GM12878 (cell line): ENCODE data around the gene GPC6. TPM values are rescaled to one million over a fixed set of nuclear protein-coding genes. Genes with fewer than 3 reads are reported as not detected.

Experiments
- ATAC-seq: fragments of 200-7000 bp; cut with Tn5 transposase; 3 replicates; pipeline ENCODE4 v1.9.1; 2020; ENCODE audit warnings: mild to moderate bottlenecking, moderate library complexity
- BruUV-seq: library from RNA; stranded (reverse); fragments of 400-500 nt; replicated peaks from 2 replicates; lab custom pipeline; 2021; lab: Mats Ljungman, UMichigan
- CTCF ChIA-PET: fragments of 300-600 bp; sonication (Branson Sonifier 250); formaldehyde crosslinking; extraction: SDS; loops from one replicate; lab custom pipeline; 2021; ENCODE audit warnings: inconsistent platforms; lab: Yijun Ruan, JAX
- POLR2A ChIA-PET: fragments of 350-600 bp; formaldehyde crosslinking; extraction: SDS; loops from one replicate; lab custom pipeline; 2021; ENCODE audit warnings: inconsistent platforms; lab: Charles Lee
- RAD21 ChIA-PET: fragments of 300-600 bp; sonication (Branson Sonifier 250); formaldehyde crosslinking; loops from one replicate; lab custom pipeline; 2023; ENCODE audit warnings: antibody characterized with exemption; ENCODE audit not compliant: unreplicated experiment; lab: Charles Lee
- SMC1A ChIA-PET: fragments of 300-600 bp; sonication (Branson Sonifier 250); formaldehyde crosslinking; loops from one replicate; lab custom pipeline; 2023; ENCODE audit not compliant: unreplicated experiment, uncharacterized antibody; lab: Charles Lee
- DNase-seq: peaks from one replicate; pipeline ENCODE4 v3.0.0-alpha.2; 2011; ENCODE audit warnings: low read depth, low spot score
- FAIRE-seq: peaks from 3 replicates; lab custom pipeline; 2011; peaks lifted over from hg19 to GRCh38; lab: Jason Lieb, UNC
- H2AFZ ChIP-seq: 2 replicates; pipeline ENCODE4 v1.6.0; 2011; ENCODE audit warnings: low read depth, low read length, control low read depth; ENCODE audit not compliant: control insufficient read depth
- H3K27ac ChIP-seq: 2 replicates; pipeline ENCODE4 v1.5.1; 2011; ENCODE audit warnings: control low read depth; ENCODE audit not compliant: control insufficient read depth, insufficient read depth
- H3K27me3 ChIP-seq, 2 experiments: replicated peaks in 1 of 2; 2 replicates each; pipeline versions ENCODE4 v1.6.0 to v1.6.1; 2011; ENCODE audit warnings: low read length in 1 of 2; ENCODE audit not compliant: control insufficient read depth in 2 of 2, insufficient read depth in 2 of 2
- H3K36me3 ChIP-seq, 2 experiments: 2 replicates each; pipeline ENCODE4 v1.5.1; 2011; ENCODE audit warnings: low read length in 1 of 2; ENCODE audit not compliant: control insufficient read depth in 2 of 2, insufficient read depth in 2 of 2
- H3K4me1 ChIP-seq: 2 replicates; pipeline ENCODE4 v1.6.1; 2011; ENCODE audit warnings: mild to moderate bottlenecking, low read length, moderate library complexity, mixed read lengths; ENCODE audit not compliant: control insufficient read depth, insufficient read depth
- H3K4me2 ChIP-seq: 2 replicates; pipeline ENCODE4 v1.6.0; 2011; ENCODE audit warnings: control low read depth; ENCODE audit not compliant: control insufficient read depth, insufficient read depth
- H3K4me3 ChIP-seq: fragments of 200-600 bp; sonication (generic); 2 replicates; pipeline ENCODE4 v1.5.1; 2016
- H3K79me2 ChIP-seq: 2 replicates; pipeline ENCODE4 v1.6.0; 2011; ENCODE audit warnings: low read length; ENCODE audit not compliant: control insufficient read depth, insufficient read depth
- H3K9ac ChIP-seq: 2 replicates; pipeline ENCODE4 v1.8.0; 2011; ENCODE audit warnings: low read length, control low read depth, mixed read lengths; ENCODE audit not compliant: control insufficient read depth, insufficient read depth
- H3K9me3 ChIP-seq: replicated peaks from 3 replicates; pipeline ENCODE4 v1.5.1; 2011; ENCODE audit warnings: mild to moderate bottlenecking, low read length; ENCODE audit not compliant: control insufficient read depth, insufficient read depth
- H4K20me1 ChIP-seq: 2 replicates; pipeline ENCODE4 v1.6.0; 2011; ENCODE audit not compliant: control insufficient read depth, insufficient read depth
- ATF2 ChIP-seq: IDR thresholded peaks from 2 replicates; pipeline ENCODE4 v1.6.1; 2012; ENCODE audit warnings: low read length, inconsistent platforms
- BACH1 ChIP-seq: fragments of 450-650 bp; IDR thresholded peaks from 2 replicates; pipeline ENCODE4 v1.6.1; 2017; ENCODE audit warnings: mild to moderate bottlenecking, borderline replicate concordance
- CBFB ChIP-seq: IDR thresholded peaks from 2 replicates; pipeline ENCODE4 v1.6.1; 2016; ENCODE audit warnings: antibody characterized with exemption, low read depth
- CHD2 ChIP-seq: IDR thresholded peaks from 2 replicates; pipeline ENCODE4 v1.6.1; 2011; ENCODE audit warnings: low read depth, low read length, improper control_type of control experiment, borderline replicate concordance
- IKZF2 ChIP-seq, 2 experiments: fragments of 450-650 bp; IDR thresholded peaks; 2 replicates each; pipeline ENCODE4 v1.6.1; 2017; ENCODE audit warnings: mild to moderate bottlenecking in 2 of 2, moderate library complexity in 2 of 2
- JUNB ChIP-seq: IDR thresholded peaks from 2 replicates; pipeline ENCODE4 v1.6.1; 2016; ENCODE audit warnings: antibody characterized with exemption, mild to moderate bottlenecking
- KAT2A ChIP-seq: conservative IDR thresholded peaks from 2 replicates; pipeline ENCODE4 v1.6.1; 2011; ENCODE audit warnings: low read depth, low read length; ENCODE audit not compliant: control insufficient read depth
- KDM1A ChIP-seq: fragments of 200-600 bp; sonication (generic); IDR thresholded peaks from 2 replicates; pipeline ENCODE4 v1.6.1; 2016; ENCODE audit warnings: borderline replicate concordance
- MEF2A ChIP-seq: IDR thresholded peaks from 2 replicates; pipeline ENCODE4 v1.6.1; 2011; ENCODE audit warnings: low read depth, mild to moderate bottlenecking, low read length, moderate library complexity; ENCODE audit not compliant: insufficient read depth
- MEF2B ChIP-seq: fragments of 450-650 bp; IDR thresholded peaks from 2 replicates; pipeline ENCODE4 v1.6.1; 2018; ENCODE audit warnings: mild to moderate bottlenecking, moderate library complexity; ENCODE audit not compliant: partially characterized antibody, poor library complexity, severe bottlenecking
- MTA3 ChIP-seq: IDR thresholded peaks from 2 replicates; pipeline ENCODE4 v1.6.1; 2012; ENCODE audit warnings: low read length, inconsistent platforms, borderline replicate concordance
- NFXL1 ChIP-seq: fragments of 450-650 bp; IDR thresholded peaks from 2 replicates; pipeline ENCODE4 v1.6.1; 2017; ENCODE audit warnings: antibody characterized with exemption, mild to moderate bottlenecking, borderline replicate concordance
- RAD51 ChIP-seq: fragments of 450-650 bp; IDR thresholded peaks from 2 replicates; pipeline ENCODE4 v1.6.1; 2016; ENCODE audit warnings: moderate library complexity, mild to moderate bottlenecking, inconsistent platforms
- SPI1 ChIP-seq: IDR thresholded peaks from 2 replicates; pipeline ENCODE4 v1.6.1; 2011; ENCODE audit warnings: low read depth, mild to moderate bottlenecking, low read length, moderate library complexity, borderline replicate concordance; ENCODE audit not compliant: insufficient read depth
- SRF ChIP-seq, 2 experiments: IDR thresholded peaks; 2 replicates each; pipeline ENCODE4 v1.6.1; 2011; ENCODE audit warnings: low read depth in 2 of 2, low read length in 2 of 2, mild to moderate bottlenecking in 1 of 2, moderate library complexity in 1 of 2
- STAT3 ChIP-seq: IDR thresholded peaks from 2 replicates; pipeline ENCODE4 v1.6.1; 2011; ENCODE audit warnings: low read depth, low read length, improper control_type of control experiment
- TBL1XR1 ChIP-seq: IDR thresholded peaks from 2 replicates; pipeline ENCODE4 v1.6.1; 2012; ENCODE audit warnings: low read depth, low read length, improper control_type of control experiment
- whole genome bisulfite sequencing: methylation state at CpG from one replicate; pipeline ENCODE4 v1.1.6; 2016; ENCODE audit warnings: low lambda C conversion rate; ENCODE audit not compliant: insufficient replicate concordance, insufficient coverage; ENCODE audit errors: missing lambda C conversion rate; 5-methylcytosine and 5-hydroxymethylcytosine counted together
- in situ Hi-C: fragments of 300-500 bp; cut with MboI; formaldehyde crosslinking; loops from 9 replicates; pipeline ENCODE4 v1.14.3; 2018; ENCODE audit warnings: mixed read lengths
- intact Hi-C: fragments of 100-400 bp; cut with micrococcal nuclease; formaldehyde crosslinking; loops from one replicate; pipeline ENCODE4 v1.14.2; 2022; ENCODE audit not compliant: unreplicated experiment
- polyA plus RNA-seq, 11 experiments: library from polyadenylated mRNA; depleted of rRNA in 4 of 11; unstranded in 6 of 11; stranded (reverse) in 5 of 11; fragments of >200 nt; fragmentation: Nextera tagmentation in 4 of 11; fragmentation: Illumina TruSeq in 1 of 11; extraction: Ambion mirVana in 4 of 11; extraction: Trizol in 1 of 11; gene quantifications; 1 replicate in 1 of 11; 2 replicates in 10 of 11; pipeline versions ENCODE4 v1.2.1 to v1.2.3, GENCODE V29; 2011 to 2016; ENCODE audit warnings: inconsistent platforms in 2 of 11, missing spikeins in 2 of 11, low read depth in 1 of 11
- total RNA-seq, 4 experiments: library from RNA; depleted of rRNA in 3 of 4; stranded (reverse); fragments of >200 nt in 3 of 4; fragmentation: Illumina TruSeq in 1 of 4; extraction: Trizol in 1 of 4; gene quantifications; 2 replicates each; pipeline versions ENCODE4 v1.2.1 to v1.2.3, GENCODE V29; 2013 to 2021
- TF ChIP-seq, protein P1 (sequence below): fragments of 450-650 bp; IDR thresholded peaks from 2 replicates; pipeline ENCODE4 v1.6.1; 2017; ENCODE audit warnings: mild to moderate bottlenecking, moderate library complexity

GPC6 gene
- total and polyA plus RNA-seq, 10 of the 15 experiments (the other 5 are each of a cell fraction or from before 2014, with no cell fraction given), result 0.03 to 0.04 (median 0.03) TPM; not detected in 7

GRCh38 chr13:93193682-93194081 is 32.9 kb upstream of the GPC6 start:
- Histone ChIP-seq H3K79me2 (no peaks in the 10 kb centered on the region), H3K36me3 (no peaks in the 10 kb centered on the region), H3K9ac (no peak overlapping the region), H3K27me3 (no peaks in the 10 kb centered on the region), H3K27ac (no peak overlapping the region), H3K4me1 (no peaks in the 10 kb centered on the region), H4K20me1 (no peaks in the 10 kb centered on the region), H3K9me3 (no peaks in the 10 kb centered on the region), H3K4me2 (no peak overlapping the region), H3K4me3 (no peak overlapping the region), H2AFZ (no peak overlapping the region)
- BruUV-seq, result no TSS peak
- intact Hi-C loops (no loop called here), in situ Hi-C loops (no loop called here)
- ChIA-PET SMC1A (no interaction called here), CTCF (no interaction called here), RAD21 (no interaction called here), POLR2A (no interaction called here)
- 25% methylated on average over 4 of the region's 4 CpGs for WGBS
- DNase-seq, result no peak
- no peak for FAIRE-seq
- ATAC-seq, result no peak
- TF ChIP-seq SRF (IDR thresholded peaks at IDR 0.05; ENCODE audit: low read depth in 2 of 2, low read length in 2 of 2) (no peak), TBL1XR1 (no peak), KDM1A (no peak), SPI1 (no peak), IKZF2 (IDR thresholded peaks at IDR 0.05) (no peak), ATF2 (no peak), NFXL1 (no peak), CHD2 (no peak), MEF2B (no peak), MEF2A (no peak), JUNB (no peak), CBFB (no peak), MTA3 (no peak), RAD51 (no peak), STAT3 (no peak), BACH1 (no peak), KAT2A (no peak)
- TF ChIP-seq, protein P1, sequence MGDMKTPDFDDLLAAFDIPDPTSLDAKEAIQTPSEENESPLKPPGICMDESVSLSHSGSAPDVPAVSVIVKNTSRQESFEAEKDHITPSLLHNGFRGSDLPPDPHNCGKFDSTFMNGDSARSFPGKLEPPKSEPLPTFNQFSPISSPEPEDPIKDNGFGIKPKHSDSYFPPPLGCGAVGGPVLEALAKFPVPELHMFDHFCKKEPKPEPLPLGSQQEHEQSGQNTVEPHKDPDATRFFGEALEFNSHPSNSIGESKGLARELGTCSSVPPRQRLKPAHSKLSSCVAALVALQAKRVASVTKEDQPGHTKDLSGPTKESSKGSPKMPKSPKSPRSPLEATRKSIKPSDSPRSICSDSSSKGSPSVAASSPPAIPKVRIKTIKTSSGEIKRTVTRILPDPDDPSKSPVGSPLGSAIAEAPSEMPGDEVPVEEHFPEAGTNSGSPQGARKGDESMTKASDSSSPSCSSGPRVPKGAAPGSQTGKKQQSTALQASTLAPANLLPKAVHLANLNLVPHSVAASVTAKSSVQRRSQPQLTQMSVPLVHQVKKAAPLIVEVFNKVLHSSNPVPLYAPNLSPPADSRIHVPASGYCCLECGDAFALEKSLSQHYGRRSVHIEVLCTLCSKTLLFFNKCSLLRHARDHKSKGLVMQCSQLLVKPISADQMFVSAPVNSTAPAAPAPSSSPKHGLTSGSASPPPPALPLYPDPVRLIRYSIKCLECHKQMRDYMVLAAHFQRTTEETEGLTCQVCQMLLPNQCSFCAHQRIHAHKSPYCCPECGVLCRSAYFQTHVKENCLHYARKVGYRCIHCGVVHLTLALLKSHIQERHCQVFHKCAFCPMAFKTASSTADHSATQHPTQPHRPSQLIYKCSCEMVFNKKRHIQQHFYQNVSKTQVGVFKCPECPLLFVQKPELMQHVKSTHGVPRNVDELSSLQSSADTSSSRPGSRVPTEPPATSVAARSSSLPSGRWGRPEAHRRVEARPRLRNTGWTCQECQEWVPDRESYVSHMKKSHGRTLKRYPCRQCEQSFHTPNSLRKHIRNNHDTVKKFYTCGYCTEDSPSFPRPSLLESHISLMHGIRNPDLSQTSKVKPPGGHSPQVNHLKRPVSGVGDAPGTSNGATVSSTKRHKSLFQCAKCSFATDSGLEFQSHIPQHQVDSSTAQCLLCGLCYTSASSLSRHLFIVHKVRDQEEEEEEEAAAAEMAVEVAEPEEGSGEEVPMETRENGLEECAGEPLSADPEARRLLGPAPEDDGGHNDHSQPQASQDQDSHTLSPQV, result no peak
